Hematopoietic multipotent progenitor cell treated with erythropoietin and hydrocortisone succinate and interleukin-3 and kit ligand, for 4 days (in vitro differentiated cells): ENCODE results near the gene RAB11FIP4.
A peak's percentile ranks its signal among the peaks of the same experiment; 100 is the strongest.

Experiments used
- DNase-seq: peaks from one replicate; pipeline ENCODE4 v3.0.0-alpha.2; 2015

RAB11FIP4 gene

GRCh38 chr17:31573861-31574260, 182.4 kb downstream of the RAB11FIP4 start:
- DNase-seq: no peak

- no peak for DNase-seq
Measured at GRCh38 chr17:31574458-31574857, 183.0 kb downstream of the RAB11FIP4 start.

- DNase-seq: no peak
Measured at GRCh38 chr17:31575043-31575442, 183.6 kb downstream of the RAB11FIP4 start.

- peak; percentile 31 for DNase-seq
Measured at GRCh38 chr17:31579265-31579664, 187.8 kb downstream of the RAB11FIP4 start.

GRCh38 chr17:31580316-31580705, 188.8 kb downstream of the RAB11FIP4 start:
- no peak for DNase-seq

- peak; percentile 63 for DNase-seq
Measured at GRCh38 chr17:31580706-31581490, 189.4 kb downstream of the RAB11FIP4 start.

- no peak for DNase-seq
Measured at GRCh38 chr17:31581491-31581890, 190.0 kb downstream of the RAB11FIP4 start.

- peak; percentile 40 for DNase-seq
Measured at GRCh38 chr17:31582151-31582907, 190.9 kb downstream of the RAB11FIP4 start.

GRCh38 chr17:31583772-31584356, 192.4 kb downstream of the RAB11FIP4 start:
- no peak for DNase-seq

GRCh38 chr17:31584438-31585279, 193.2 kb downstream of the RAB11FIP4 start:
- peak; percentile 47 for DNase-seq

GRCh38 chr17:31585280-31585630, 193.8 kb downstream of the RAB11FIP4 start:
- no peak for DNase-seq

- DNase-seq: no peak
Measured at GRCh38 chr17:31586946-31587345, 195.5 kb downstream of the RAB11FIP4 start.

- no peak for DNase-seq
Measured at GRCh38 chr17:31587462-31587861, 196.0 kb downstream of the RAB11FIP4 start.
